Endothelial cell (in vitro differentiated cells): ENCODE results near the gene SMAD6. TPM values are rescaled to one million over a fixed set of nuclear protein-coding genes. Genes with fewer than 3 reads are reported as not detected.
A peak's percentile ranks its signal among the peaks of the same experiment; 100 is the strongest.

Experiments
- DNase-seq: peaks from one replicate; pipeline ENCODE4 v3.0.0; 2021; ENCODE audit warnings: low spot score
- H3K27ac Mint-ChIP-seq: one replicate; pipeline ENCODE4 v1.8.0; 2021; ENCODE audit warnings: mixed read lengths, inconsistent platforms; ENCODE audit not compliant: unreplicated experiment
- H3K27me3 Mint-ChIP-seq: one replicate; pipeline ENCODE4 v1.8.0; 2021; ENCODE audit warnings: mild to moderate bottlenecking, moderate library complexity, mixed read lengths, inconsistent platforms; ENCODE audit not compliant: unreplicated experiment
- H3K36me3 Mint-ChIP-seq: one replicate; pipeline ENCODE4 v1.8.0; 2021; ENCODE audit warnings: mild to moderate bottlenecking, low read depth, mixed read lengths, inconsistent platforms; ENCODE audit not compliant: unreplicated experiment
- H3K4me1 Mint-ChIP-seq: one replicate; pipeline ENCODE4 v1.8.0; 2021; ENCODE audit warnings: mild to moderate bottlenecking, mixed read lengths, inconsistent platforms; ENCODE audit not compliant: unreplicated experiment
- H3K4me3 Mint-ChIP-seq: one replicate; pipeline ENCODE4 v1.8.0; 2021; ENCODE audit warnings: mild to moderate bottlenecking, mixed read lengths, inconsistent platforms; ENCODE audit not compliant: unreplicated experiment
- H3K9me3 Mint-ChIP-seq: one replicate; pipeline ENCODE4 v1.8.0; 2021; ENCODE audit warnings: mixed read lengths, inconsistent platforms; ENCODE audit not compliant: unreplicated experiment
- total RNA-seq: library from RNA; stranded (reverse); fragmentation: NEBNext Ultra II Directional; extraction: Animal tissue kit (Norgen Biotek cat#: 25700); gene quantifications from one replicate; pipeline ENCODE4 v1.2.1, GENCODE V29; 2021; ENCODE audit not compliant: unreplicated experiment
- TF ChIP-seq, protein P1 (sequence below): fragments of 200-600 bp; sonication (generic); IDR thresholded peaks from one replicate; pipeline ENCODE4 v1.5.0; 2021; ENCODE audit warnings: antibody characterized with exemption; ENCODE audit not compliant: unreplicated experiment

SMAD6 gene
- total RNA-seq, 1 donor from 2014 or later = 21.3 TPM

DNA sequence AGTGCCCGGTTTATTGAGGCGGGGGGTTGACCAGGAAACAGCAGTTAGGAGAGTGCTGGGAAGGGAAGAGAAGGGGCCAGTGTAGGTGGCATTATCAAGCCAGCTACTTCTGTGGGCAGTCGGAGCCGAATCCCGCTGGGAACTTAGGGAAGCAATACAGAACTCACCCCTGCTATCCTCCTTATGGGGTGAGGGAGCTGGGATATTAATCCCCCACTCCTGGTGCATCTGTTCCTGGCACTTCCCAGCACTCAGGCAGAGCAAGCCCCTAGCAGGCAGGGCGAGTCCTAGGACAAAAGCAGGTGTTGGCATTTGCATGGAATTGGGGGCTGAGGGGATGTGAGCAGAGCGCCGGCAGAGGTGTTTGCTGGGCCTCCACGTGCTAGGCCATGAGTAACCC lies 48.6 kb downstream of the SMAD6 start:
- Mint-ChIP-seq H3K27me3 (peaks cover 5% of the 10 kb centered on the region), H3K4me3 (no peak overlapping the region), H3K4me1 (peaks cover 69% of the 10 kb centered on the region), H3K36me3 (peaks cover 17% of the 10 kb centered on the region), H3K27ac (no peak overlapping the region), H3K9me3 (no peaks in the 10 kb centered on the region)
- no peak for DNase-seq
- TF ChIP-seq, protein P1, sequence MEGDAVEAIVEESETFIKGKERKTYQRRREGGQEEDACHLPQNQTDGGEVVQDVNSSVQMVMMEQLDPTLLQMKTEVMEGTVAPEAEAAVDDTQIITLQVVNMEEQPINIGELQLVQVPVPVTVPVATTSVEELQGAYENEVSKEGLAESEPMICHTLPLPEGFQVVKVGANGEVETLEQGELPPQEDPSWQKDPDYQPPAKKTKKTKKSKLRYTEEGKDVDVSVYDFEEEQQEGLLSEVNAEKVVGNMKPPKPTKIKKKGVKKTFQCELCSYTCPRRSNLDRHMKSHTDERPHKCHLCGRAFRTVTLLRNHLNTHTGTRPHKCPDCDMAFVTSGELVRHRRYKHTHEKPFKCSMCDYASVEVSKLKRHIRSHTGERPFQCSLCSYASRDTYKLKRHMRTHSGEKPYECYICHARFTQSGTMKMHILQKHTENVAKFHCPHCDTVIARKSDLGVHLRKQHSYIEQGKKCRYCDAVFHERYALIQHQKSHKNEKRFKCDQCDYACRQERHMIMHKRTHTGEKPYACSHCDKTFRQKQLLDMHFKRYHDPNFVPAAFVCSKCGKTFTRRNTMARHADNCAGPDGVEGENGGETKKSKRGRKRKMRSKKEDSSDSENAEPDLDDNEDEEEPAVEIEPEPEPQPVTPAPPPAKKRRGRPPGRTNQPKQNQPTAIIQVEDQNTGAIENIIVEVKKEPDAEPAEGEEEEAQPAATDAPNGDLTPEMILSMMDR = no peak

DNA sequence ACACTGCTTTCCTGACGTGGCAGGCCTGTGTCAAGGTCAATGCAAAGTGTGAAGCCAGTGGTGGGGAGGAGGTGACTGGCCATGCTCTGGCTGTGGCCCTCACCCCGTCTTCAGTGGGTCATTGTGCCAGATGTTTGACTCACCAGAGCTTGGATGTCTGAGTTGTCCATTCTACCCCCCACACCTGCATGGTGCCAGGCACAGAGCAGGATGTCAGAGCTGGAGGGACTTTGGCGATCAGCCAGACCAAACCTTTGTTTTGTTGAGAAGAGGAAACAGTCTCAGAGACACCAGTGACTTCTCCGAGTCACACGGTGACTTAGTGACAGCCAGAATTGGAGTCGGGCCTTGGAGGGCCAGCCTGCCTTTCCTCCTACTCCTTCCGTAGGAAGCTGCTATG lies 49.5 kb downstream of the SMAD6 start:
- Mint-ChIP-seq H3K36me3 (peaks cover 17% of the 10 kb centered on the region), H3K4me3 (no peak overlapping the region), H3K4me1 (peaks cover 61% of the 10 kb centered on the region), H3K27ac (no peak overlapping the region), H3K9me3 (no peaks in the 10 kb centered on the region), H3K27me3 (peaks cover 4% of the 10 kb centered on the region)
- DNase-seq = no peak
- TF ChIP-seq, protein P1 = no peak

DNA sequence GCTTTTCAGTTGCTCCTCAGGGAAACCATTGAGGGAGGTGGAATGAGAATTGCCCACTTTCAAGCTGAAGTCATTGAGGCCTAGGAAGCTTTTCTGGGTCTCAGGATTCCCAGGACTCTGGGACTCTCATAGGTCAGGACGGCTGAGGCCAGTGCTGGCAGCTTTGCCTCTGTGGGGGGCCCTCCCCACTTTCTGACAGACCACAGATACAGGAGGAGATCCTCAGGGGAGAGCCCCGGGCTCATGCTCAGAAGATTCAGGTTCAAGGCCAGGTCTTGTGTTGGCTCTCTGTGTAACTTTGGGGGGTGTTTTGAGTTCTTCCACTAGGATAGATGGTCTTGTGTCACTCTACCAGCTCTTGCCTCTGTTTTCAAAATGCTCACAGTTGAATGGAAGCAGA lies 50.0 kb downstream of the SMAD6 start:
- Mint-ChIP-seq H3K4me1 (peaks cover 56% of the 10 kb centered on the region), H3K27ac (no peak overlapping the region), H3K4me3 (no peak overlapping the region), H3K36me3 (peaks cover 17% of the 10 kb centered on the region), H3K27me3 (peaks cover 4% of the 10 kb centered on the region), H3K9me3 (no peaks in the 10 kb centered on the region)
- DNase-seq = no peak
- TF ChIP-seq, protein P1 = no peak

DNA sequence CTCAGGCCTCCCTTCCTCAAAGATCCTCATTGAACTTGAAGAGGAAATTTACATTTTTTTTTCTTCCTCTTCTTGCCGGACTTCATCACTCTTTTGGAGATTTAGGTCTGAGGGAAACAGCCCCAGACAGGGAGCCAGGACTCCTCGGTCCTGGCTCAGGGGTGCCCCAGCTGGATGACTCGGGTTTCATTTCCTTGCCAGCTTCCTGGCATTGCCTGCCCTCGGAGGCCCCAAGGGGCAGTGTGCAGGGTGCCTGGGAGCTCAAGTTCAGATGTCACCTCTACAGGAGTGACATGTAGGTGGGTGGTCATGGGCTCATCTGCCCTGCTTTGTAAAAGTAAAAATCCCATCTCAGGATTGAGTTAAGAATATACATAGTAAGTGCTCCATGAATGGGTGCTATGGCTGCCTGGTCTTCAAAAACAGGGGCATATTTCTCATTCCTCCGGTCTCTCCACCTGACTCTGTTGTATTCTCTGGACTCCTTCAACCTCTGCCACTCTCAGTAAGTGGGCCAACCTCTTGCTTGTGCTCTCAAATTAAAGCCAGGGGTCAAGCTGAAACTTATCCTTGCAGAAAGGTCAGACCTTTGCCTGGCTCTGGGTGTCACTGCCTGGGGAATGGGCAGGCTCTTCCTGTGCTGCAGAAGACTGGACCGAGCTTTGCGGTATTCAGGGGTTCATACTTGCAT lies 51.8 kb downstream of the SMAD6 start:
- Mint-ChIP-seq H3K27me3 (peaks cover 4% of the 10 kb centered on the region), H3K36me3 (peaks cover 17% of the 10 kb centered on the region)

DNA sequence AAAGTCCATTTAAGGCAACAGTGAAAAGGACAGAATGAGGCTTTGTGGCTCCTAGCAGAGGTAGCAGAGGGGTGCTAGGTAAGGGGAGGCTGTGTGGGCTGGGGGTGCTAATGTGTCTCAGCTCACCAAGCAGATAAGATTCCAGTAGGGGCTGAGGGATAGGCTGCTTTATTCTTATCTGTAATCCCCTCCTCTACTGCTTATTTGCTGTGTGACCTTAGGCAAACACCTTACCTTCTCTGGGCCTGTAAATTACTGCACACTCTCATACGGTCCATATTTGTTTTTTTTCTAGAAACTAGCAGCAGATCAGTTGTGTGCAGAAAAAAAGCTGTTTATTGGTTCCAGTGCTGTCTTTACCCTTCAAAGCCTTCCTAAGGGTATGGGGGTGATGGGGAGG lies 52.8 kb downstream of the SMAD6 start:
- TF ChIP-seq, protein P1 = no peak
- H3K27ac Mint-ChIP-seq = no peak overlapping the region
- H3K27me3 Mint-ChIP-seq = peaks cover 4% of the 10 kb centered on the region
- H3K36me3 Mint-ChIP-seq = peaks cover 21% of the 10 kb centered on the region
- no peaks in the 10 kb centered on the region for H3K9me3 Mint-ChIP-seq
- no peak for DNase-seq
- H3K4me1 Mint-ChIP-seq = peaks cover 50% of the 10 kb centered on the region
- peak overlapping the region; percentile 67 for H3K4me3 Mint-ChIP-seq

More for the DNA sequence above, 51.8 kb downstream of the SMAD6 start:
- Mint-ChIP-seq H3K4me1 (peaks cover 47% of the 10 kb centered on the region), H3K4me3 (peak overlapping the region; percentile 67), H3K27ac (no peak overlapping the region), H3K9me3 (no peaks in the 10 kb centered on the region)
- TF ChIP-seq, protein P1 = no peak
- DNase-seq = no peak
